Right hindlimb (tissue), 1 donor: ENCODE measurements around the gene IL21R.
"Not testable (repeated sequence)": the region's sequence is repeated elsewhere in the genome, so short reads cannot be mapped to it uniquely, and the experiment has no call there.

Experiments used
- DNase-seq: peaks from one replicate; pipeline ENCODE4 v3.0.0-alpha.2; 2018

IL21R gene

GRCh38 chr16:27428026-27428785, 26.2 kb downstream of the IL21R start:
- no peak for DNase-seq

- no peak for DNase-seq
Measured at GRCh38 chr16:27429330-27429871, 27.4 kb downstream of the IL21R start.

- no peak for DNase-seq
Measured at GRCh38 chr16:27429981-27430441, 28.0 kb downstream of the IL21R start.

- DNase-seq: no peak
Measured at GRCh38 chr16:27430512-27430911, 28.5 kb downstream of the IL21R start.

GRCh38 chr16:27430923-27431484, 29.0 kb downstream of the IL21R start:
- no peak for DNase-seq

- no peak for DNase-seq
Measured at GRCh38 chr16:27431773-27432532, 30.0 kb downstream of the IL21R start.

- no peak for DNase-seq
Measured at GRCh38 chr16:27432558-27432957, 30.6 kb downstream of the IL21R start.

- not testable (repeated sequence) for DNase-seq
Measured at GRCh38 chr16:27433191-27433590, 31.2 kb downstream of the IL21R start.

GRCh38 chr16:27433636-27434035, 31.7 kb downstream of the IL21R start:
- DNase-seq: no peak

GRCh38 chr16:27434141-27435051, 32.4 kb downstream of the IL21R start:
- DNase-seq: no peak

- not testable (repeated sequence) for DNase-seq
Measured at GRCh38 chr16:27435146-27435545, 33.2 kb downstream of the IL21R start.

- DNase-seq: no peak
Measured at GRCh38 chr16:27436065-27436464, 34.1 kb downstream of the IL21R start.

GRCh38 chr16:27436921-27437650, 35.1 kb downstream of the IL21R start:
- no peak for DNase-seq

GRCh38 chr16:27437946-27438345, 36.0 kb downstream of the IL21R start:
- DNase-seq: no peak

GRCh38 chr16:27439271-27440018, 37.5 kb downstream of the IL21R start:
- DNase-seq: no peak

GRCh38 chr16:27441276-27441675, 39.3 kb downstream of the IL21R start:
- DNase-seq: no peak

GRCh38 chr16:27441998-27442397, 40.0 kb downstream of the IL21R start:
- DNase-seq: no peak

- no peak for DNase-seq
Measured at GRCh38 chr16:27444015-27444414, 42.0 kb downstream of the IL21R start.

- DNase-seq: no peak
Measured at GRCh38 chr16:27444470-27444869, 42.5 kb downstream of the IL21R start.

GRCh38 chr16:27445502-27446175, 43.7 kb downstream of the IL21R start:
- DNase-seq: no peak
